A172 (cell line): Measurements from ENCODE around the gene PRAMEF13. TPM values are rescaled to one million over a fixed set of nuclear protein-coding genes. Genes with fewer than 3 reads are reported as not detected.
"Not testable (repeated sequence)": the region's sequence is repeated elsewhere in the genome, so short reads cannot be mapped to it uniquely, and the experiment has no call there.

Experiments
- DNase-seq: peaks from one replicate; pipeline ENCODE4 v3.0.0-alpha.2; 2015; ENCODE audit warnings: low spot score
- total RNA-seq: library from RNA; depleted of rRNA; stranded (reverse); fragments of >200 nt; shearing (Covaris generic); gene quantifications from 2 replicates; pipeline ENCODE4 v1.2.3, GENCODE V29; 2014; rRNA removed

Gene PRAMEF13
- total RNA-seq, 1 experiment from 2014 or later, result not detected

DNA sequence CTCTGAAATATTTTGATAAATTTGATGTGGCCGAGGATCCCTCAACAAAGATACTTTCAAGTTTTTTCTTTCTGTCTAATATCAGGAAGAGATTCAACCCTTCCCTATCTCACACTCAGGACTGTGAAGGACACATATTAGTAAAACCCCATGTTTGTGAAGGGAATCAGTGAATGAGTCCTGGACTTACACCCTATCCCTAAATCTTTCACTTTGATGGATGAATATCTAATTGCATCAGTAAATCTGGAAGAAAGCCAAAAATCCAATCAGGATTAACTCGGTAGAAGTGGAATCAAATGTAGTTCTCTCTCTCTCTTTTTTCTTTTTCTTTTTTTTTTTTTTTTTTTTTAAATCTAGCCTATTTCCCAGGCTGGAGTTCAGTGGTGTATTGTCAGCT lies 29.7 kb downstream of the PRAMEF13 start, which contains the start of gene PRAMEF9:
Gene PRAMEF9 (plus strand): TSS at position 301 of the 400 bp plus-strand sequence. CDS start 3,433 bp downstream, outside the sequence.
- DNase-seq, result not testable (repeated sequence)

DNA sequence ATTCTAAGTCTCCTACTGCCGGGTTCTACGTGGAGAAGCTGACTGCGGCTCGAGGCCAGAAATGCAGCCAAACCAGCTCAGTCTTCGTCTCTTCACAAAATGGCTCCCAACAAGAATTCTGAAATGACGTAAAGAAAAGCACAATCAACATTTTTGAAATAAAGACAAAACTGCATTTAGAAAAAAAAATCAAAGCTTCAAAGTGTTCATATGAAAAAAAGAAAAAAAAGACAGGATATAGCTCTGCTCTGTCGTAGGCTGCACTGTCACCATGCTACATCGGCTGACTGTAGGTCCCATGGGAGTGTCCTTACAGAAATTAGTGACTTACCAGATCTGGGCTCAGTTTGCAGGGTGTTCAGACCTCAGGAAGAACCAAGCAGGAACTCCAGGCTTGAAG lies 35.7 kb downstream of the PRAMEF13 start, which contains the start of gene HNRNPCL4:
Gene HNRNPCL4 (minus strand): TSS at position 101 of the 400 bp plus-strand sequence. CDS start 164 bp downstream, outside the sequence.
- not testable (repeated sequence) for DNase-seq

GRCh38 chr1:13155909-13156308 lies 45.3 kb downstream of the PRAMEF13 start, which contains the start of gene PRAMEF26:
Gene PRAMEF26, minus strand, starts transcription at chr1:13156009. Its CDS starts 2,914 bp downstream, at chr1:13153095.
- not testable (repeated sequence) for DNase-seq

Other genes starting within 250 kb of the PRAMEF13 start
- not detected in 2 replicates for gene PRAMEF27, start 144.8 kb downstream of the PRAMEF13 start, total RNA-seq
- not detected in 2 replicates for gene HNRNPCL3, start 140.6 kb downstream of the PRAMEF13 start, total RNA-seq
- not detected in 2 replicates for gene PRAMEF25, start 130.6 kb downstream of the PRAMEF13 start, total RNA-seq
- gene HNRNPCL2, start 84.6 kb downstream of the PRAMEF13 start, total RNA-seq, result not detected in 2 replicates
- gene PRAMEF26, start 45.4 kb downstream of the PRAMEF13 start, total RNA-seq, result not detected in 2 replicates
- gene HNRNPCL4, start 35.8 kb downstream of the PRAMEF13 start, total RNA-seq, result not detected in 2 replicates
- gene PRAMEF9, start 29.6 kb downstream of the PRAMEF13 start, total RNA-seq, result not detected in 2 replicates
- not detected in 2 replicates for gene PRAMEF18, start 24.7 kb upstream of the PRAMEF13 start, total RNA-seq
- gene PRAMEF5, start 52.8 kb upstream of the PRAMEF13 start, total RNA-seq, result not detected in 2 replicates
- not detected in 2 replicates for gene PRAMEF8, start 83.7 kb upstream of the PRAMEF13 start, total RNA-seq
- gene PRAMEF33, start 102.1 kb upstream of the PRAMEF13 start, total RNA-seq, result not detected in 2 replicates
- gene PRAMEF15, start 114.2 kb upstream of the PRAMEF13 start, total RNA-seq, result not detected in 2 replicates
- not detected in 2 replicates for gene PRAMEF14, start 145.7 kb upstream of the PRAMEF13 start, total RNA-seq
- gene PRAMEF19, start 170.5 kb upstream of the PRAMEF13 start, total RNA-seq, result not detected in 2 replicates
- not detected in 2 replicates for gene PRAMEF17, start 188.2 kb upstream of the PRAMEF13 start, total RNA-seq
- not detected in 2 replicates for gene PRAMEF20, start 209.0 kb upstream of the PRAMEF13 start, total RNA-seq